DND-41 (cell line): ENCODE data around the gene ADK.

Experiments used
- CTCF ChIP-seq: IDR thresholded peaks from 2 replicates; pipeline ENCODE4 v1.5.1; 2012; ENCODE audit warnings: borderline replicate concordance, low read length, moderate library complexity, mild to moderate bottlenecking; ENCODE audit not compliant: poor library complexity, severe bottlenecking; ENCODE audit errors: extremely low read depth
- EZH2 ChIP-seq: IDR thresholded peaks from 3 replicates; pipeline ENCODE4 v1.6.1; 2012; ENCODE audit warnings: borderline replicate concordance, low read depth, mild to moderate bottlenecking, moderate library complexity, low read length, inconsistent platforms; ENCODE audit not compliant: severe bottlenecking

- no peak for TF ChIP-seq CTCF
- no peak for TF ChIP-seq EZH2
Measured at GRCh38 chr10:74114041-74114448, 37.0 kb upstream of the ADK start.
